HAP-1 (cell line): Measurements from ENCODE around the gene CAMKMT.
A peak's percentile ranks its signal among the peaks of the same experiment; 100 is the strongest.

ENCODE experiments used
- DNase-seq, 2 experiments: peaks; one replicate each; pipeline ENCODE4 v3.0.0-alpha.2; 2016 to 2020; ENCODE audit warnings: low spot score in 2 of 2
- H3K27me3 ChIP-seq: fragments of 250-450 bp; sonication (Bioruptor Pico); 2 replicates; pipeline ENCODE4 v1.5.1; 2020; ENCODE audit warnings: low read depth, mild to moderate bottlenecking, moderate library complexity
- H3K36me3 ChIP-seq: fragments of 250-450 bp; sonication (Bioruptor Pico); replicated peaks from 2 replicates; pipeline ENCODE4 v1.5.1; 2020; ENCODE audit warnings: mild to moderate bottlenecking
- H3K4me1 ChIP-seq: fragments of 250-450 bp; sonication (Bioruptor Pico); 2 replicates; pipeline ENCODE4 v1.5.1; 2020; ENCODE audit warnings: mild to moderate bottlenecking
- H3K4me3 ChIP-seq: fragments of 250-450 bp; sonication (Bioruptor Pico); 2 replicates; pipeline ENCODE4 v1.5.1; 2020; ENCODE audit warnings: mild to moderate bottlenecking, moderate library complexity
- H3K9me3 ChIP-seq: fragments of 250-450 bp; sonication (Bioruptor Pico); 2 replicates; pipeline ENCODE4 v1.5.1; 2020; ENCODE audit warnings: mild to moderate bottlenecking, moderate library complexity
- in situ Hi-C: fragments of 300-500 bp; cut with MboI; formaldehyde crosslinking; loops from 3 replicates; pipeline ENCODE4 v1.14.3; 2020; ENCODE audit warnings: low sequenced_read_pairs, inconsistent platforms, mixed read lengths

The CAMKMT gene

GRCh38 chr2:44342854-44343253 is 18.9 kb upstream of the CAMKMT start:
- Histone ChIP-seq H3K9me3 (no peaks in the 10 kb centered on the region), H3K36me3 (peaks cover 25% of the 10 kb centered on the region), H3K4me3 (no peak overlapping the region), H3K27me3 (no peaks in the 10 kb centered on the region), H3K4me1 (no peaks in the 10 kb centered on the region)
- in situ Hi-C loops: no loop called here
- peak in 1 of 2 experiments; percentile 19 for DNase-seq

GRCh38 chr2:44347526-44347925 is 14.2 kb upstream of the CAMKMT start:
- H3K9me3 ChIP-seq: no peaks in the 10 kb centered on the region
- in situ Hi-C loops: no loop called here
- no peak for DNase-seq
- H3K27me3 ChIP-seq: no peaks in the 10 kb centered on the region
- peaks cover 8% of the 10 kb centered on the region for H3K4me1 ChIP-seq
- peaks cover 16% of the 10 kb centered on the region for H3K36me3 ChIP-seq
- no peak overlapping the region for H3K4me3 ChIP-seq

- Histone ChIP-seq H3K4me3 (no peak overlapping the region), H3K9me3 (no peaks in the 10 kb centered on the region), H3K27me3 (no peaks in the 10 kb centered on the region), H3K36me3 (peaks cover 8% of the 10 kb centered on the region), H3K4me1 (peaks cover 8% of the 10 kb centered on the region)
- in situ Hi-C loops: no loop called here
- no peak for DNase-seq
Observed at GRCh38 chr2:44348400-44348799, 13.3 kb upstream of the CAMKMT start.

- no peaks in the 10 kb centered on the region for H3K27me3 ChIP-seq
- H3K4me3 ChIP-seq: no peak overlapping the region
- in situ Hi-C loops: no loop called here
- no peak for DNase-seq
- H3K4me1 ChIP-seq: peaks cover 8% of the 10 kb centered on the region
- peaks cover 5% of the 10 kb centered on the region; the same call in 1 of the 2 replicates for H3K36me3 ChIP-seq
- no peaks in the 10 kb centered on the region for H3K9me3 ChIP-seq
Observed at GRCh38 chr2:44349506-44349905, 12.2 kb upstream of the CAMKMT start.

- no peak overlapping the region for H3K4me3 ChIP-seq
- H3K36me3 ChIP-seq: no peaks in the 10 kb centered on the region; the same call in 1 of the 2 replicates
- no peaks in the 10 kb centered on the region for H3K9me3 ChIP-seq
- peak; percentile 36 to 72 for DNase-seq
- H3K27me3 ChIP-seq: no peaks in the 10 kb centered on the region
- in situ Hi-C loops: no loop called here
- peaks cover 8% of the 10 kb centered on the region for H3K4me1 ChIP-seq
Observed at GRCh38 chr2:44351088-44351487, 10.7 kb upstream of the CAMKMT start.

- Histone ChIP-seq H3K27me3 (no peaks in the 10 kb centered on the region), H3K4me3 (no peak overlapping the region), H3K4me1 (peaks cover 8% of the 10 kb centered on the region), H3K36me3 (no peaks in the 10 kb centered on the region), H3K9me3 (no peaks in the 10 kb centered on the region)
- in situ Hi-C loops: no loop called here
- no peak for DNase-seq
Observed at GRCh38 chr2:44351676-44352075, 10.1 kb upstream of the CAMKMT start.

GRCh38 chr2:44352510-44352909 is 9.2 kb upstream of the CAMKMT start:
- no peak overlapping the region for H3K4me3 ChIP-seq
- H3K9me3 ChIP-seq: no peaks in the 10 kb centered on the region
- H3K36me3 ChIP-seq: no peaks in the 10 kb centered on the region
- peaks cover 8% of the 10 kb centered on the region for H3K4me1 ChIP-seq
- DNase-seq: no peak
- no peaks in the 10 kb centered on the region for H3K27me3 ChIP-seq
- in situ Hi-C loops: no loop called here

- peaks cover 14% of the 10 kb centered on the region for H3K4me1 ChIP-seq
- no peak overlapping the region for H3K4me3 ChIP-seq
- H3K36me3 ChIP-seq: no peaks in the 10 kb centered on the region
- H3K27me3 ChIP-seq: no peaks in the 10 kb centered on the region
- H3K9me3 ChIP-seq: no peaks in the 10 kb centered on the region
- in situ Hi-C loops: no loop called here
- DNase-seq: no peak
Observed at GRCh38 chr2:44354761-44355160, 7.0 kb upstream of the CAMKMT start.

- no peak for DNase-seq
- Histone ChIP-seq H3K27me3 (no peaks in the 10 kb centered on the region), H3K4me3 (no peak overlapping the region), H3K4me1 (peaks cover 14% of the 10 kb centered on the region), H3K36me3 (no peaks in the 10 kb centered on the region), H3K9me3 (no peaks in the 10 kb centered on the region)
- in situ Hi-C loops: no loop called here
Observed at GRCh38 chr2:44358503-44358902, 3.2 kb upstream of the CAMKMT start.

GRCh38 chr2:44360749-44361329 is 908 bp upstream of the CAMKMT start:
- Histone ChIP-seq H3K27me3 (no peaks in the 10 kb centered on the region), H3K4me3 (peak overlapping the region; percentile 89), H3K36me3 (no peaks in the 10 kb centered on the region), H3K9me3 (no peaks in the 10 kb centered on the region), H3K4me1 (peaks cover 14% of the 10 kb centered on the region)
- peak; percentile 19 to 28 for DNase-seq
- in situ Hi-C loops: no loop called here

- DNase-seq: peak; percentile 51 to 62
- H3K4me3 ChIP-seq: peak overlapping the region; percentile 89
- no peaks in the 10 kb centered on the region for H3K36me3 ChIP-seq
- no peaks in the 10 kb centered on the region for H3K27me3 ChIP-seq
- in situ Hi-C loops: no loop called here
- H3K9me3 ChIP-seq: no peaks in the 10 kb centered on the region
- peaks cover 14% of the 10 kb centered on the region for H3K4me1 ChIP-seq
Observed at GRCh38 chr2:44362207-44363015, 664 bp downstream of the CAMKMT start.

- no peaks in the 10 kb centered on the region for H3K36me3 ChIP-seq
- no peak for DNase-seq
- H3K4me3 ChIP-seq: no peak overlapping the region
- H3K4me1 ChIP-seq: peaks cover 10% of the 10 kb centered on the region
- no peaks in the 10 kb centered on the region for H3K9me3 ChIP-seq
- H3K27me3 ChIP-seq: no peaks in the 10 kb centered on the region
- in situ Hi-C loops: no loop called here
Observed at GRCh38 chr2:44364604-44365003, 2.9 kb downstream of the CAMKMT start.

GRCh38 chr2:44367591-44367990 is 5.8 kb downstream of the CAMKMT start:
- Histone ChIP-seq H3K27me3 (no peaks in the 10 kb centered on the region), H3K36me3 (no peaks in the 10 kb centered on the region), H3K4me1 (0 out of 2 replicates have a peak, but pooled peaks cover 3% of the 10 kb centered on the region), H3K4me3 (no peak overlapping the region), H3K9me3 (no peaks in the 10 kb centered on the region)
- in situ Hi-C loops: no loop called here
- no peak for DNase-seq

- Histone ChIP-seq H3K9me3 (no peaks in the 10 kb centered on the region), H3K4me3 (no peak overlapping the region), H3K36me3 (no peaks in the 10 kb centered on the region), H3K27me3 (no peaks in the 10 kb centered on the region), H3K4me1 (no peaks in the 10 kb centered on the region)
- no peak for DNase-seq
- in situ Hi-C loops: no loop called here
Observed at GRCh38 chr2:44369392-44369791, 7.6 kb downstream of the CAMKMT start.
